Measurements from ENCODE around the gene NCAM1.
A peak's percentile ranks its signal among the peaks of the same experiment; 100 is the strongest.
"Not testable (repeated sequence)": the region's sequence is repeated elsewhere in the genome, so short reads cannot be mapped to it uniquely, and the experiment has no call there.

Gene NCAM1

DNA sequence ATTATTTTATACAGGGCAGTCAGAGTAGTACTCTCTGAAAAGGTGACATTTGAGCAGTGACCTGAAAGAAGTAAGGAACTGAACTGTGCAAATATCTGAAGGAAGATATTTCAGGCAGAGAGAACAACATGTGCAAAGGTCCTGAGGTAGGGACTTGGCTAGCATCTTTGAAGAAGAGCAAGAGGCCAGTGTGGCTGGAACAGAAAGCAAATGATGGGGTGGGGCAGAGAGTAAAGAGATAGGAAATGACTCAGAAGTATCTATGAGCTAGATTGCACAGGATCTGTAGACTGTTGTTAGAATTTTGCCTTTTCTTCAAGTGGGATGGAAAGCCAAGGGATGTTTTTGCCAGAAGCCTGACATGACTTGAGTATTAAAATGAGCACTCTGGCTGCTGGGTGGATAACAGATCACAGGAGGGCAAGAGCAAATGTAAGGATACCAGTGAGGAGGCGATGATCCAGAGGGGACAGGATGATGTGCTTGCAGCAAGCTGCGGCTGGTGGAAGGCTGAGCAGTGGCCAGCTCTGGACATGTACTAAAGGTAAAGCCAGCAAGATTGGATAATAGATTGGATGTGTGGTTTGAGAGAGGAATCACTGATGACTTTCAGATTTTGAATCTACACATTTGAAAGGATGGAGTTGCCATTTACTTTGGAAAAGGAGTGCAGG, 320.0 kb downstream of the NCAM1 start:
- DNase-seq = no peak

DNA sequence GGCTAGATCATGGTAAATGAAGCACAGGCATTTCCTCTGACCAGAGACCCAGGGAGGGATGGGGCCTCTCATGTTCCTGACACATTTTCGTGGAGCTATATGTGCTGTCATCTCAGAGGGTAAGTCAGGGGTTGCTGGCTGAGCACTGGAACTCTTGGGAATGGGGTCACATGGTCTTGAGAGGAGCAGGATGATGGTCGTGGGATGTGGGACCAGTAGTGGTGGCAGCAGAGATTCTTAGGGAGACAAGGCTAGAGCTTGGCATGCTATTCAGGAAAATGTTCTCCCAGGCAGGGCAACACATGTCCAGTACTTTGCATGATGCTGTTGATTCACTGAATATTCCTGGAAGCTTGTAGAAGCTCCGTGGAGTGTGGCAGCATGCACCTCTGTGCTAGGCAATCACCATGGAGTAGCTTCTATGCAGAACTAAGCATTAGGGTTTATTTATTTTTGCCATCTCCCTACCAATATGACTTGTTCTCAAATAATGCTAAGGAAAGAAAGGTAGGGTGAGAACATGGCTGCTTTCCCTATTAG, 321.7 kb downstream of the NCAM1 start:
- no peak for DNase-seq

DNA sequence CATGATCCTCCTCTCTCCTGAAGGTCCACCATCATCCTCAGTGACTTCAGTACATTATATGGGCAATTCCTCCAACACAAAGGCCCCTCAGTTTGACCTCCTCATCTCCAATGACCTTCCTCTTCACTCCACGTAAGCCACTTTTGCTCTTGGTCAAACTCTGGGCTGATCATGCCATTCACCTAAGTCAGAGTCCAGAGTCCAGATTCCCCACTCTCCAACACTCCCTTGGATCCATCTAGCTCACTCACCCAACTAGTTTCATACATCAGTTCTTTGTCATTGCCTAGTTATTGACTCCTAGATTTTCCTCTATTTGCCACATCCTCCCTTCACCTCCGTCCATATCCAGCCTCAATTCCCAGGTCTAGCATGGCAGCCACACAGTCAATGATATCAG, 322.7 kb downstream of the NCAM1 start:
- DNase-seq = no peak

DNA sequence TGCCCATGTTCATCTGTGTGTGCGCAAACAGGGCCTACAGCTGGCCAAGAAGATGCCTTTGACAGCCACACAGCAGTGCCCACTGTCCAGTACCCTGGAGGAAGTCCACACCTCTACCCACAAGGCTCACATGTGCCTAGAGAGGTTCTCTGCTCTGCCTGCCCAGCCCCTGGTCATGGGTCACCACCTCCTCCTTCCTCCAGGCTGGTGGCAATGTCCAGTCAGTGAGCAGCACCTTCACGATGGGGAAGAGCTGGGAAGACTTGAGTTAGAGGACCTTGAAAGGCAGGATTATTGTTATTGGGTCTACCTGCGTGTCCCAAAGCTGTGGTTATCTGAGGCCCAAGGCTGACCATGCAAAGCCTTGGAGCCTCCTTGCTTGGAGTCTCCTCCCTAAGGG, 324.8 kb downstream of the NCAM1 start:
- no peak for DNase-seq

DNA sequence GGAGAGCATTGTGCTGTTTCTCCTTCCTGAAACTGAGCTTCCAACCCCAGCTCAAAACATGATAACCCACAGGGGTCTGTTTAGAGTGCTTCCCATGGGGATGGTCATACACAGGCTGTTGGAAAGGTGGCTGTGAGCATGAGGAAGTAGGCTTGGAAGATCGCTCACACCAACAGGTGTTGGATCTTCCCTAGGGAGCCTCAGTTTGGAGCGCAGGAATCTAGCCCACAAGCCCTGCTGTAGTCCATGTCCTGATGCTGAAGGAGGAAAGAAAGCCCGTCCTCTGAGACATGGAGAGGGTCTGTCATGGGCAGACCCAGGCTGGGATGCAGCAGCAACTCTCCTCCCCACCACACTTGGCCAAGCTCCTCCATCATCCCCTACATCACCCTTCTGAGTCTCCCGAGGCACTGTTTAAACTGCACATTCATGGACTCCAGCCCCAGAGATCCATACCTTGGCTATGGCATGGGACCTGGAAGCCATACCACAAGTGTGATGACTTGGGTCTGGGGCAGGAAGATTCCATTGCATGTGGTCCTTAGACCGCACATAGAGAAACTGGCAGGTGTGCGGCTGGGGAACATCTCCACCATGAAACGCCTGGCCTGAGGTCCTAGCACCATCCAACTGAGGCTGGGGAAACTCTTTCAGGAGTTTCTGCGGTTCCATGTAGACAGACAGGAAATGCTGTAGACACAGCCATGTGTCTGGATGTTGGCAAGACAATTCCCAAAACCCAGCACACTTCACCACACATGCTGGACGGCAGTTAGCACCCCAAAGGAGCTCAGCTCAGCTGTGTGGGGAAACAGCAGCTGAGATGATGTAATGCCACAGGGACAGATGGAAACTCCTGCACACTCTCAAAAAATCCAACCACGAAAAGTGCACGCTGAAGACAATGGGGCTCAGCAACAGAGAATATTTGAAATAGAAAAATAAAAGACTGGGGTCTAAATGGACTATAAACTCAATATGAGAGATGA, 325.6 kb downstream of the NCAM1 start:
- DNase-seq = peak; percentile 36

DNA sequence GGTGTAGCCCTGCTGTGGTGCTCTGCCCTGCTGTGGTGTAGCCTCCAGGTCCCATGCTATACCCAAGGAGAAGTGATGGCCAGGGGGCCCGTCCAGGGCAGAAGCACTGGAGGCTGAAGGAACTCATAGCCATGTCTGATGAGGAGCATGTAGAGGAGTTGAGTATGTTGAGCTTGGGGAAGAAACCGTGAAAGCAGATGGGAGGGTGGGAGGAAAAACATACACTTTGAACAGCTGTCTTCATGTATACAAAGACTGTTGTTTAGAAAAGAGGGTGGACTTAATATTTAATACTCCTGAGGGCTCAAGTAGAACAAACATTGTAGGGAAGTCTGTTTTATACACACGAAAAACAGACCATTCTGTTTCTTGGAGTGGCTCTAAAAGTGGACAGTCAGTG, 326.6 kb downstream of the NCAM1 start:
- DNase-seq = peak; percentile 43

DNA sequence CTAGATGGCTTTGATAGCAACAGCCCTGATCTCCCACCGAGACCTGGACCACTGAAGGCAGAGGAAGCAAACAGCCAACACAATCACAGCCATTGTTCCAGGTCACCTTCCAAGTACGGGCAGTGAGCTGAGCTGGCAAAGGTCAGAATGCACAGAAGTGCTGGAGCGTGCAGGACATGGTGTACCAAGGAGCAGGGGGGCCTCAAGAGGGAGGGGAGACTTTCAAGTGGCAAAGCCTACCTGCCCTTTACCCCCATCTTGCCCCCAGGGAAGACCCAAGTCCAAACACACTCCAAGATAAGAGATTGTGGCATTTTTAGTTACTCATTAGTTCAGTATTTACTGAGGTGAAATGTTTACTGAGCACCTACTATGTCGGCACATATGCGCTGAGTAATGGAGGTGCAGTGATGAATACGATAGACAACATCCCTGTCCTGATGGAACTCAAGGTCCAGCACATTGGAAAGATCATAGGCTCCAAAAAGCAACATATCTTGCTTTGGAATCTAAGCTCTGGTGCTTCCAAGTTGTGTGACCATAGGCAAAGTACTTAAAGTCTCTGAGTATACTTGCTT, 327.2 kb downstream of the NCAM1 start:
- DNase-seq = no peak

DNA sequence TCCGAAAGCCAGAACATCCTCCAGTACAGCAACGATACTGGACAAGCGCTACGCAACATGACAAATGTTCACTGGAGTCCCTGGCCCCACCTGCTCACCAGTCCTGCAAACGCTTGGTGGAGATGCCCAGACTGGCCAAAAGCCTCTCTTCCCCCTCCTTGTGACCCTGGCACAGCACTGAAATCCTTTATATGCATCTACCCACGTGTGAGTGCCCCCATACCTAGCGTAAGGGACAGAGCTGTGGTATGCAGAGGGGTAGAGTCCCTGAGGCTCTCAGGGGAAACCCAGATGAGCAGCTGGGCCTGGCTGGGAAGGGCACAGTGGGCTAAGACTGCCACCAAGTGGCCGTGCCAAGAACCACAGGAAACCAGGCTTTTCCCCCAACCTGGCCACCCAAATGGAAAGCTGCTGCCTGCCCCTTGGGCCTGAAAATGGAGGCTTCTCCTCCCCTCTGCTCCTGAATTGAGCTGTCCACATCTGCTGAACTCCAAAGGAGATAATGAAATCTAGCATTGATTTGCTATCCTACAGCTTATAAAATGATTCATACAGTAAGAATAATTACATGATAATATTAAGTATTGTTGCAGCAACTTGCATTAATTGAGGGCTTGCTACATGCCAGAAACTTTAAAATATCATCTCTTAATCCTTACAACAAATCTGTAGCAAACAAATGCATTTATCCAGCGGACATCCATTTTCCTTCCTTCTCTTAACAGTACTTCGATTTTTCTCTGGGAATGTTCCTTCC, 328.4 kb downstream of the NCAM1 start:
- peak; percentile 83 for DNase-seq

DNA sequence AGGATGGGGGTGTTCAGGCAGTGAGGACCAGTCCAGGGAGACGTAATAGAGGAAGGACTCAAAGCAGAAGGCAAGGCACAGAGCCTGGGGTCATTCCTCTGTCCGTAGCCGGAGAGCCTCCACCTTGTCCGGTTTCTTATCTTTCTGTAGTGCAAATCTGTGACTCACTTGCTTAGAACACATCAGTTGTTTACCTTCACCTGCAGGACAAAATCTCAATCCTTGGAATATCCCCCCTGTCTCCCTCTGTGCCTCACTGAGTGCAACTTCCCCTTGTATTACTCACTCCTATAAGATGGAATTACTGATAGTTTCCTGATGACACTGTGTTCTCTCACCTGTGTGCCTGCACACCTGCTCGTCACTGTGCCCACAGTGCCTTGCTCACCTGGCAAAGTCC, 332.7 kb downstream of the NCAM1 start:
- no peak for DNase-seq

DNA sequence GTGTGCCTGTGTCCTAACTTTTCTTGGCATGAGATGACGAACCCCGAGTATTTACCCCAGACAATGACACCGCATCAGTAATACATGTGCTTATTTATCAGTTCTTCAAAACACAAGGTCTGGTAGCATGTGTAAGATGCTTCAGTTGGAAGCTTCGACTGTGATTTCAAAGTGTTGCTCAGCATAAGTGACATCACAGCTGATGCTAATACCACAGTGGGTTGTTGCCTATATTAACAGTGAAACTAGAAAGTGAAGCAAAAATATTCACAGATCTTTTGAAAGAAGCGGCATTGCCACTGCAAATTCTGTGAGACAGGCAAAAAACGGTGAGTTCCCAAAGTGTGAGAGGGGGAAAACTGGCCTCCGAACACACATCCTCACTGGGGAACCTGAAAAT, 334.8 kb downstream of the NCAM1 start:
- DNase-seq = no peak

DNA sequence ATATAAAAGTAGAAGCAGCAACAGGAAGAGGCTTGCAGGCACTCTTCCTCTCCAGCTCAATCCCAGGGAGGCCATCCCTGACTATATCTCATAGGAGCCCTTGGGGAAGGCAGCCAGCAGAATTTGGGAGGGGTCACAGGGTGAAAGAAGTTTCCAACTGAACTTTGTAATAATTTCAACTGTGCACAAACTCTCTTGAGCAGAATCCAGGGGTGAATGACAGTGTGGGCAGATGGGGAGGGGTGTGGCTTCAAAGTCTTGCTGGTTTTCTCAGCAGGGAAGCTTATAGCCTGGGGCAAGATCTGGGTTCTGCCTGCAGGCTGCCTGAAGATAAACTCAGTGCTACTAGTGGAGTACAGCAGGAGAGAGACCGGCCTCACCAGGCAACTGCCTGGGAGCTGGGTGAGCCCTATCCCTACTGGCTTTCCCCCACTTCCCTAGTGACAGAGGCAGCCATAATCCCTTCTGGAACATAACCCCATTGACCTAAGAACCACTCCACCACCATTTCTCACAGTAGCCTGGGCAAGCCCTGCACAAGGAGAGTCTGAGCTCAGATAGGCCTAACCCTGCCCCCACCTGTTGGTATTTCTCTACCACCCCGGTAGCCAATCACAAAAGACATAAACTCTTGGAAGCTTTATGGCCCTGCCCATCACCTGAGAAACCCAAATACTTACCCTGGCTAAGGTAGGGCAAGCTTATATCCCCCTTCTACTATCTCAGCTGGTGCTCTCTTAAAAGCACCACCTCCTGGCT, 335.4 kb downstream of the NCAM1 start:
- DNase-seq = peak; percentile 84

DNA sequence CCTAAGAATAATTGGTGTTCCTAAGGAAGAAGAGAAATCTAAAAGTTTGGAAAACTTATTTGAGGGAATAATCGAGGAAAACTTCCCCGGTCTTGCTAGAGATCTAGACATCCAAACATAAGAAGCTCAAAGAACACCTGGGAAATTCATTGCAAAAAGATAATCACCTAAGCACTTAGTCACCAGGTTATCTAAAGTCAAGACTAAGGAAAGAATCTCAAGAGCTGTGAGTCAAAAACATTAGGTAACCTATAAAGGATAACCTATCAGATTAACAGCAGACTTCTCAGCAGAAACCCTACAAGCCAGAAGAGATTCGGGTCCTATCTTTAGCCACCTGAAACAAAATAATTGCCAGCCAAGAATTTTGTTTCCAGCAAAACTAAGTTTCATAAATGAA, 337.3 kb downstream of the NCAM1 start:
- DNase-seq = not testable (repeated sequence)

DNA sequence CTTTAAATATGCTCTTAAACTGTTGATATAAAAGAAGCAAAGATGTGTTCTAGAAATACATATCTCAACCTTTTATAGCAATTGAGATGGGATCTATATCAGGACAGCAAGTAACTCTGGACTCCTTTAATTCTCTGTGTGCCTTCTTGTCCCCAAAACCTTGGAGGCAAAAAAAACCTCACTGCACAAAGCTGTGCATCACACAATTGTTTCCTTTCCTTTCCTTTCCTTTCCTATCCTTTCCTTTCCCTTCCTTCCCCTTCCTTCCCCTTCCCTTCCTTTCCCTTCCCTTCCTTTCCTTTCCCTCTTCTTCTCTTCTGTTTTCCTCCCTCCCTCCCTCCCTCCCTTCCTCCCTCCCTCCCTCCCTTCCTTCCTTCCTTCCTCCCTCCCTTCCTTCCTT, 343.7 kb downstream of the NCAM1 start:
- DNase-seq = no peak

DNA sequence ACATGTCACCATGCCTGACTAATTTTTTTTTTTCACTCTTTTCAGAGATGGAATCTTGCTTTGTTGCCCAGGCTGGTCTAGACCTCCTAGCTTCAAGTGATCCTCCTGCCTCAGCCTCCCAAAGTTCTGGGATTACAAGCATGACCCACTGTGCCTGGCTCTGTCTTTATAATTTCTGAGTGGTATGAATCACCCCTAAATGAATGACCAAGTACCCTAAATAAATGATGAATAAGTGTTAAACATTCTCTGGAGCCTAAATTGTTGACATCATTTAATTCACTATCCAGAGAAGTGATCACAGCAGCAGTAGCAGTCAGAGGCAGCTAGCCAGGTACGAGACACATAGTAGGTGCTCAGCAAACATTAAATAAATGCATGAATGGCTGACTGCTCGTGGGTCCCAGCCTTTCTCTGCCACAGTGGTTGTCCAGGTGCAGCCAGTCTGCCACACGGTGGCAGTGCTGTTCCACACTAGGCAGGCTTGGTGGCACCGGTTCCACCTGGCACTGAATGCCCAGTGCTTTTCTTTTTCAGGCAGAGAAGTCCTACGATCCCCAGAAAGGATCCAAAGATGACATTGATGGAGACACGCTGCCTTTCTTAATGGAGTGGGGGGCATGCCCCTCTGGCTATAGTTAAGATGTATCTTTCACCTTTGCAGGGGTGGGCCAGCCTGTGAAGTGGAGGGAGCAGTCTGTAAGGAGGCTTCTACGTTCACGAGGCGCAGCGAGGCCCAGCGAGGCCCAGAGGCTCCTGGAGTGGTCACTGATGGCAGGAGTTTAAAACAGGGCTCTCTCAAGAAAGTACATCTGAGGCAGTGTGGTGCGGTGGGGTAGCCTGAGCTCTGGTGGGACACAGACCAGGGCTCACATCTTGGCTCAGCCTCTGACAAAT, 344.5 kb downstream of the NCAM1 start:
- peak; percentile 91 for DNase-seq

DNA sequence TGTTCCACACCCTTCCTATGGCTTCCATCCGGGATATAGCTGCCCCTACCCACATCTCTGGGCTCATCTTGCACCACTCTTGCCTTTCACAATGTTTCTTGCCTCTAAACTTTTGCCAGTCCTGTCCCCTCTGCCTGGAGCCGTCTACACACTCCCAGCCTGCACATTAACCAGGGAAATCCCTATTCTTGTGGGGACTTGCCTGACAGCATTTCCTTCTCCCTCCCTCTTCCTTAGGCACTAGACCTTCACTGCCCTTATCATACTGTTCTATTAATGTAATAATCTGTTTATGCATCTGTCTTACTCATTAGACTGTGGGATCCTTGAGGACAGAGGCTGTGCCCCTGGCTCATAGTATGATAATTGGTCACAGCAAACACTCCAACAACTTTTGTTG, 347.4 kb downstream of the NCAM1 start:
- no peak for DNase-seq

DNA sequence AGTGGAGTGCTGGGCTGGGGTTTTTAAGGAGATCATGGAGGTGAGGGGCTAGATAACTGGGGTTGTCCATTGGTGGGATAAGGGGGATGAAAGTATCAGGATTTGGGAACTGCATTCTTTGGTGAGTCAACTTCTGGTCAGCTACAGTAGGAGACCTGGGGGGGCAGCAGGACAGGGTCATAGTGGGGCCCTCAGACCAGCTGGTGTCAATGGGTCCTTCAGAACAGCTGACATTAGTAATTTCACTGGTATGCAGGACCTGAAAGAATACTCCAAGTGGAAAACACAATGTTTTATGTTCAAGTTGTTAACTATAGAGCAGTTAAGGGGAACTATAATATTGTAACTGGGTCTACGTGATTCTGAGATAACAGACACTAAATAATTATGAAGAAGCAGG, 350.3 kb downstream of the NCAM1 start:
- DNase-seq = no peak

DNA sequence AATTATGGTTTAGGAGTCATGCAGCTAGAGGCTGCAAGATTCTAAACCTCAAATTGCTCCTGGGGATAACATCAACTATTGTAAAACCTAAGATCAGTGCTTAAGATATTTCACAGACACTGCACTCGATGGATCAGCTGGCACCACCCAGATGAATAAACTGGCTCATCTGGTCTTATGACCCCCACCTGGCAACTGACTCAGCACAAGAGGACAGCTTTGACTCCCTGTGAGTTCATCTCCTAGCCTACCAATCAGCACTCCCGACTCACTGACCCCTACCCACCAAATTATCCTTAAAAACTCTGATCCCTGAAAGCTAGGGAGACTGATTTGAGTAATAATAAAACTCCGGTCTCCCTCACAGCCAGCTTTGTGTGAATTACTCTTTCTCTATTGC, 352.4 kb downstream of the NCAM1 start:
- DNase-seq = peak; percentile 25

DNA sequence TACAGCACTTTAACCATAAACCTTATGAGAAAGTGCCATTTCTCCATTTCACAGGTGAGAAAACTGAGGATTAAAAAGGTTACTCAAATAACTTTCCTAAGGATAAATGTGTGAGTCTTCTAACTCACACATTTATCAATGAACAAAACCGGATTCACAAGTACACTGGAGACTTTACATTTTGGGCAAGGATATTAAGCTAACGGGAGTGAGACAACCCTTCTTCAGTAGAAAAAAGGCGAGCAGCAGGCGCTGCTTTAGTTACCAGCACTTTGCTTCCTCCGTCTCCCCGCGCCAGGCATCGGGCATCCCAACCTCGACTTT, 352.8 kb downstream of the NCAM1 start:
- no peak for DNase-seq

DNA sequence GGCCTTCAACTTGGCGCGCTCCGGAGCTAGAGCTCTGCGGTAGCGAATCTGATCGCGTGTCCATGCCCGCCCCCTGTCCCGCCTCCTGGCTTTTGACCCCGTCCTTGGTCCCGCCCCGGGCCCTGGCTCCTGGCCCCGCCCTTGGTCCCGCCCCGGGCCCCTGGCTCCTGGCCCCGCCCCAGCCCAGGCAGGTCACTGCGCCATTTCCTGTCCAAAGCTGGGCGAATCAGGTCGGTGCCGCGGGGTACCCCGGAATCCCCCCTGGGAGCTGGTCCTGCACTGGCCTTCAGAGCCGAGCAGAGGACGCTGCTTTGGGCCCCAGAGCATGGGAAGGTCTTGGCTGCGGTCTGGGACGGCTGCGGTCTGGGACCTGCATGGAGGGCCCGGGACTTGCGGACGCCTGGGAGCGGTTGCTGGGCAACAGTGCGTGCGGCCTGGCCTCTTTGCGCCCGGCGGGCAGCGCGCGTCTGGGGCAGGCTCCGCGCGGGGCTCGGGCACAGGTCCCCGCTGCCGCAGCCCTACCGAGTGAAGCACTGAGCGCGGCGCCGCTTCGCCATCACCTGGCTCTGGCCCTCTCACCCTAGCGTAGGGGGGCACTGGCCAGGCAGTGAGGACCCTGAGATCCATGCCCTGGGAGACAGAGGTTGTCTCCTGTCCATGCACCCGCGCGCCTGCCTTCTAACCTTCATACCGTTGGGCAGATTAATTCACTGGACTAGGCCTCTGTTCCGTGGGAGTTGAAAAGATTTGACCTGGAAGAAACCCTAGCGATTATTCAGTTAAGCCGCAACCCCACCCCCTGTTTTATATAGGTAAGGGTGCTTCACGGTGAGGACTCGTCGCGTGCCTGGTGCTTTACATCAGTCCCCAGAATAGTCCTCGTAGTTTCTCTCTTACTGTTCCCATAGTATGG, 353.4 kb downstream of the NCAM1 start, which contains the start of gene TTC12:
TTC12 (plus strand) TSS at position 195 of the 913 bp plus-strand sequence. CDS start 1,675 bp downstream, outside the sequence.
- DNase-seq = peak; percentile 98

DNA sequence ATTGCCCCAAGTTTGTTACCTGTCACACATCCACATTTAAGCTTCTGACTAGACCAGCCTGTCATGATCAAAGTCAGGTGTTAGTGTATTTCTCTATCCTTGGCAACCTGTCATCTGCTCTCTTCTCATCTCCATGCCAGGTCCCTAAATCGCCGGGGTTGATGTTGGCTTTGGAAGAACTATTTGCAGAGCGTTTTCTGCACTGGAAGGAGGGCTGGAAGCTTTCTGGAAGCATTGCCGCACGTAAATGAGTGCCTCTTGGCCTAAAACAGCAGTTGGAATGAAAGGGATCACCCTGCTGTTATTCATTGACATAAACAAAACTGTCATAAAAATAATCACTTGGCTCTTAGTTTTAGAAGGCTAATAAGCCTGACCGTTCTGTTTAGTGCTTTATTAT, 354.6 kb downstream of the NCAM1 start:
- peak; percentile 79 for DNase-seq
